HepG2 (cell line): ENCODE measurements around the gene MTCH1. TPM values are rescaled to one million over a fixed set of nuclear protein-coding genes. Genes with fewer than 3 reads are reported as not detected.
A peak's percentile ranks its signal among the peaks of the same experiment; 100 is the strongest.

Experiments
- ATAD3A ChIP-seq: sonication (generic); formaldehyde crosslinking; IDR thresholded peaks from 2 replicates; pipeline ENCODE4 v1.4.0; 2020; ENCODE audit warnings: missing genetic modification reagents
- FOXO1 ChIP-seq: sonication (generic); formaldehyde crosslinking; IDR thresholded peaks from 2 replicates; pipeline ENCODE4 v1.4.0; 2020; ENCODE audit warnings: missing genetic modification reagents
- HCFC1 ChIP-seq: fragments of 150-350 bp; IDR thresholded peaks from 2 replicates; pipeline ENCODE4 v1.6.1; 2014; ENCODE audit warnings: low read depth, low read length
- HNRNPL ChIP-seq: fragments of 200-400 bp; formaldehyde crosslinking; IDR thresholded peaks from 2 replicates; pipeline ENCODE4 v1.6.1; 2017; ENCODE audit warnings: mild to moderate bottlenecking, low read depth, low read length
- LRRFIP1 ChIP-seq: sonication (generic); formaldehyde crosslinking; conservative IDR thresholded peaks from 2 replicates; pipeline ENCODE4 v1.4.0; 2020; ENCODE audit warnings: missing genetic modification reagents
- NFIC ChIP-seq: IDR thresholded peaks from 2 replicates; pipeline ENCODE4 v1.6.1; 2012; ENCODE audit warnings: mild to moderate bottlenecking, low read length, inconsistent platforms
- NR2F6 ChIP-seq, 2 experiments: IDR thresholded peaks; 2 replicates each; pipeline ENCODE4 v1.6.1; 2016; ENCODE audit warnings: antibody characterized with exemption in 1 of 2, mild to moderate bottlenecking in 1 of 2
- NR3C1 ChIP-seq: sonication (generic); formaldehyde crosslinking; IDR thresholded peaks from 2 replicates; pipeline ENCODE4 v1.4.0; 2020; ENCODE audit warnings: missing genetic modification reagents
- PAWR ChIP-seq: sonication (generic); formaldehyde crosslinking; IDR thresholded peaks from 2 replicates; pipeline ENCODE4 v1.4.0; 2020; ENCODE audit warnings: missing genetic modification reagents, mild to moderate bottlenecking, borderline replicate concordance
- PTBP1 ChIP-seq: fragments of 200-400 bp; formaldehyde crosslinking; IDR thresholded peaks from 2 replicates; pipeline ENCODE4 v1.6.1; 2018; ENCODE audit warnings: low read length, low read depth; ENCODE audit not compliant: poor library complexity, severe bottlenecking
- REL ChIP-seq: sonication (generic); formaldehyde crosslinking; conservative IDR thresholded peaks from 2 replicates; pipeline ENCODE4 v1.8.0; 2022; ENCODE audit warnings: mild to moderate bottlenecking, missing genetic modification reagents, moderate library complexity
- SOX5 ChIP-seq: IDR thresholded peaks from 2 replicates; pipeline ENCODE4 v1.6.1; 2016; ENCODE audit warnings: borderline replicate concordance
- STAT6 ChIP-seq: sonication (generic); formaldehyde crosslinking; IDR thresholded peaks from 2 replicates; pipeline ENCODE4 v1.4.0; 2020; ENCODE audit warnings: missing genetic modification reagents, mild to moderate bottlenecking, borderline replicate concordance
- TARDBP ChIP-seq: sonication (generic); formaldehyde crosslinking; IDR thresholded peaks from 2 replicates; pipeline ENCODE4 v1.8.0; 2022; ENCODE audit warnings: mild to moderate bottlenecking, missing genetic modification reagents
- TP53 ChIP-seq: sonication (generic); formaldehyde crosslinking; conservative IDR thresholded peaks from 2 replicates; pipeline ENCODE4 v1.4.0; 2020; ENCODE audit warnings: missing genetic modification reagents
- XBP1 ChIP-seq: sonication (generic); formaldehyde crosslinking; IDR thresholded peaks from 2 replicates; pipeline ENCODE4 v1.5.0; 2020; ENCODE audit warnings: missing genetic modification reagents
- ZBTB3 ChIP-seq: sonication (generic); formaldehyde crosslinking; IDR thresholded peaks from 2 replicates; pipeline ENCODE4 v1.4.0; 2020; ENCODE audit warnings: low read depth, mild to moderate bottlenecking, moderate library complexity, missing genetic modification reagents, borderline replicate concordance
- ZNF101 ChIP-seq: sonication (generic); formaldehyde crosslinking; IDR thresholded peaks from 2 replicates; pipeline ENCODE4 v1.4.0; 2020; ENCODE audit warnings: mild to moderate bottlenecking, low read depth, missing genetic modification reagents, borderline replicate concordance
- ZNF12 ChIP-seq: sonication (generic); formaldehyde crosslinking; IDR thresholded peaks from 2 replicates; pipeline ENCODE4 v1.5.0; 2020; ENCODE audit warnings: missing genetic modification reagents
- ZNF746 ChIP-seq: sonication (generic); formaldehyde crosslinking; IDR thresholded peaks from 2 replicates; pipeline ENCODE4 v1.8.0; 2022; ENCODE audit warnings: mild to moderate bottlenecking, missing genetic modification reagents
- ZNF83 ChIP-seq: sonication (generic); formaldehyde crosslinking; IDR thresholded peaks from 2 replicates; pipeline ENCODE4 v1.4.0; 2020; ENCODE audit warnings: missing genetic modification reagents, mild to moderate bottlenecking, borderline replicate concordance
- ZNF839 ChIP-seq: sonication (generic); formaldehyde crosslinking; IDR thresholded peaks from 2 replicates; pipeline ENCODE4 v1.4.0; 2020; ENCODE audit warnings: missing genetic modification reagents, mild to moderate bottlenecking, borderline replicate concordance
- ZUFSP ChIP-seq: sonication (generic); formaldehyde crosslinking; IDR thresholded peaks from 2 replicates; pipeline ENCODE4 v1.9.0; 2021; ENCODE audit warnings: missing genetic modification reagents, mild to moderate bottlenecking, borderline replicate concordance
- polyA plus RNA-seq, 8 experiments: library from polyadenylated mRNA; depleted of rRNA in 3 of 8; stranded (reverse) in 7 of 8; unstranded in 1 of 8; fragments of >200 nt; fragmentation: Illumina TruSeq in 4 of 8; extraction: Trizol in 4 of 8; gene quantifications; 2 replicates each; pipeline versions ENCODE4 v1.2.1 to v1.2.3, GENCODE V29; 2011 to 2016; ENCODE audit warnings: low read depth in 4 of 8, missing spikeins in 1 of 8, mixed read lengths in 1 of 8; ENCODE audit not compliant: insufficient read depth in 1 of 8
- total RNA-seq, 5 experiments: library from RNA; depleted of rRNA; stranded (reverse); fragments of >200 nt; fragmentation: Illumina TruSeq; extraction: Trizol; gene quantifications; 2 replicates each; pipeline ENCODE4 v1.2.3, GENCODE V29; 2016; ENCODE audit warnings: low read depth in 1 of 5

MTCH1 gene
- total and polyA plus RNA-seq, 2 of the 13 experiments (the other 11 are each of a cell fraction or from before 2014, with no cell fraction given) = 86.2 to 144 TPM

GRCh38 chr6:36985808-36986703 is at the start of gene MTCH1 (continued):
- no peak; the same call in 1 of the 2 replicates for TF ChIP-seq ZNF746 (CRISPR knock-in tag)
- no peak for TF ChIP-seq ZNF12 (CRISPR knock-in tag)
- peak; percentile 72; the same call in 1 of the 2 replicates for TF ChIP-seq TARDBP
- no peak for TF ChIP-seq ZNF83 (CRISPR knock-in tag)
- no peak for TF ChIP-seq NR2F6 (IDR thresholded peaks at IDR 0.05)
- peak; percentile 35; the same call in 1 of the 2 replicates for TF ChIP-seq NR2F6 (CRISPR knock-in tag; IDR thresholded peaks at IDR 0.05)
- TF ChIP-seq LRRFIP1 (CRISPR knock-in tag) = 0 out of 2 replicates have a peak, but pooled peaks have one; percentile 28
- no peak for TF ChIP-seq NR3C1 (CRISPR knock-in tag)
- TF ChIP-seq PTBP1 = no peak
- peak; percentile 64; the same call in 1 of the 2 replicates for TF ChIP-seq ZNF101
- no peak for TF ChIP-seq XBP1
- TF ChIP-seq HCFC1 = peak; percentile 49; the same call in 1 of the 2 replicates
- no peak for TF ChIP-seq NFIC
- peak; percentile 72; the same call in 1 of the 2 replicates for TF ChIP-seq REL (CRISPR knock-in tag)
- no peak for TF ChIP-seq PAWR
- peak; percentile 69; the same call in 1 of the 2 replicates for TF ChIP-seq ZBTB3 (CRISPR knock-in tag)
- no peak for TF ChIP-seq STAT6 (CRISPR knock-in tag)
- TF ChIP-seq TP53 (CRISPR knock-in tag) = no peak
- no peak for TF ChIP-seq ZNF839 (CRISPR knock-in tag)
- no peak for TF ChIP-seq ATAD3A (CRISPR knock-in tag)
- TF ChIP-seq SOX5 = peak; percentile 40; the same call in 1 of the 2 replicates
- TF ChIP-seq FOXO1 = peak; percentile 69; the same call in 1 of the 2 replicates
- 0 out of 2 replicates have a peak, but pooled peaks have one; percentile 36 for TF ChIP-seq HNRNPL
- no peak for TF ChIP-seq ZUFSP (CRISPR knock-in tag)
